Heart right ventricle (tissue), 16 donors: Measurements from ENCODE around the gene AKAP4. TPM values are rescaled to one million over a fixed set of nuclear protein-coding genes. Genes with fewer than 3 reads are reported as not detected.

ENCODE experiments used
- ATAC-seq, 8 donors: fragments of 200-7000 bp; cut with Tn5 transposase; one replicate each; pipeline ENCODE4 v1.9.1; 2020; ENCODE audit warnings: mild to moderate bottlenecking in 8 of 8, moderate library complexity in 8 of 8, moderate number of reproducible peaks in 1 of 8
- DNase-seq, 2 donors: peaks; one replicate each; pipeline ENCODE4 v3.0.0-alpha.2; 2020
- H3K27ac ChIP-seq, 10 donors: fragments of 200-600 bp; sonication (generic) in 2 of 10; one replicate each; pipeline versions ENCODE4 v1.5.0 to v1.8.0; 2020 to 2022; ENCODE audit warnings: mild to moderate bottlenecking in 3 of 10
- H3K27me3 ChIP-seq, 7 donors: fragments of 200-600 bp; one replicate each; pipeline ENCODE4 v1.8.0; 2021 to 2022; ENCODE audit warnings: mild to moderate bottlenecking in 2 of 7
- H3K36me3 ChIP-seq, 9 donors: fragments of 200-600 bp; sonication (generic) in 1 of 9; one replicate each; pipeline versions ENCODE4 v1.5.0 to v1.8.0; 2020 to 2022; ENCODE audit warnings: mild to moderate bottlenecking in 2 of 9
- H3K4me1 ChIP-seq, 9 donors: fragments of 200-600 bp; sonication (generic) in 1 of 9; one replicate each; pipeline versions ENCODE4 v1.5.0 to v1.8.0; 2020 to 2022; ENCODE audit warnings: mild to moderate bottlenecking in 4 of 9
- H3K4me3 ChIP-seq, 10 donors: fragments of 200-600 bp; sonication (generic) in 2 of 10; one replicate each; pipeline versions ENCODE4 v1.5.0 to v1.8.0; 2020 to 2022; ENCODE audit warnings: mild to moderate bottlenecking in 7 of 10, moderate library complexity in 2 of 10
- H3K9me3 ChIP-seq, 11 donors: fragments of 200-600 bp in 10 of 11; sonication (generic) in 2 of 11; one replicate each; pipeline versions ENCODE4 v1.5.0 to v1.8.0; 2013 to 2022; ENCODE audit warnings: mild to moderate bottlenecking in 2 of 11, control low read depth in 1 of 11, moderate library complexity in 1 of 11
- WGBS, 2 donors: extraction: QIAGEN DNeasy Blood & Tissue Kit; methylation state at CpG; one replicate each; pipeline ENCODE4 v1.1.7; 2013; ENCODE audit warnings: inconsistent platforms in 1 of 2; 5-methylcytosine and 5-hydroxymethylcytosine counted together
- intact Hi-C, 10 donors: fragments of 100-400 bp; cut with DNase I; formaldehyde crosslinking; loops; one replicate each; pipeline versions ENCODE4 v1.11.1 to v1.14.2; 2022
- polyA plus RNA-seq, 2 donors: library from polyadenylated mRNA; stranded (reverse); fragments of 200-250 nt; gene quantifications; one replicate each; pipeline ENCODE4 v1.2.3, GENCODE V29; 2013
- total RNA-seq, 10 donors: library from RNA; stranded (reverse); fragmentation: NEBNext Ultra II Directional in 3 of 10; extraction: Animal tissue kit (Norgen Biotek cat#: 25700) in 3 of 10; gene quantifications; one replicate each; pipeline versions ENCODE4 v1.2.1 to v1.2.4, GENCODE V29; 2021 to 2023
- TF ChIP-seq, protein P1 (sequence below), 9 donors: fragments of 200-600 bp; sonication (generic) in 2 of 9; IDR thresholded peaks; one replicate each; pipeline versions ENCODE4 v1.5.0 to v1.8.0; 2021 to 2022; ENCODE audit warnings: antibody characterized with exemption in 9 of 9, mild to moderate bottlenecking in 5 of 9, moderate library complexity in 1 of 9
- donor health status: Arrhythmogenic right ventricular cardiomyopathy.
- donor health status: ischemic (EF 13 %, LVEDD 7.1; RV severe dilation, severe dysfunction).
- donor health status: healthy with polysubstance abuse.
- donor health status: DM: no; HTN: yes; CAD: no.
- donor health status: DM: no; HTN: no; CAD: no.
- donor health status: ischemic (EF 25% LVEDD 6.9; RV normal size, moderate dysfunction).
- donor health status: ischemic (EF 25% LVEDD 5.7; RV mildly dilated, moderate dysfunction).
- donor health status: healthy.
- donor health status: DM: yes; HTN: yes; CAD: no.
- donor health status: Ischemic cardiomyopathy.
- donor health status: ischemic (EF 35%, LVEDD 5.7; RV mildly dilated, moderate dysfunction).
- donor health status: nonischemic (EF 11% LVEDD 7.7; RV severe dilation, severe dysfunction).
- donor health status: DM: yes; HTN: yes; CAD: no.
- donor health status: PGD.
- donor health status: ischemic (EF 29% LVEDD 5.4; RV normal size, mild dysfunction).
- donor health status: nonischemic (EF 23%, LVEDD 6.1; RV moderate dilation, normal function).

Gene AKAP4
- total and polyA plus RNA-seq, 12 donors, result not detected

DNA sequence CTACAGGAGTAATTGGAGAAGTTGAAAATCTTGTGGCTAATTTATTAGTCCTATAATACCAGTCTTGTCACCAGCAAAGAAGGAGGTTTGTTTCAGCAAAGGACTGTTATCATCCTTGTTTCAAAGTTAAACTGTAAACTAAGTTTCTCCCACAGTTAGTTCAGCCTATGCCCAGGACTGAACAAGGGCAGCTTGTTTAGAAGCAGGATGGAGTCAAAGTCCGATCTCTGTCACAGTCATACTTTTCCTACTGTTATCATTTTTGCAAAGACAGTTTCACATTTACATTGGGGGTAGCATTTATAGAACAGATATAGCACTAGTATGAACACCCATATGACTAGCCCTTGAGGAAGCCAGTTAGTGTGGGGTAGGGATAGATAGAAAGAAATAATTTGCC is 46.4 kb downstream of the AKAP4 start:
- DNase-seq (no peak), ATAC-seq (no peak)
- H3K27me3 ChIP-seq, result peaks cover 0 to 7% (median 0%) of the 10 kb centered on the region in 7 donors
- H3K27ac ChIP-seq, result no peak overlapping the region
- no peak overlapping the region for H3K4me3 ChIP-seq
- TF ChIP-seq, protein P1, sequence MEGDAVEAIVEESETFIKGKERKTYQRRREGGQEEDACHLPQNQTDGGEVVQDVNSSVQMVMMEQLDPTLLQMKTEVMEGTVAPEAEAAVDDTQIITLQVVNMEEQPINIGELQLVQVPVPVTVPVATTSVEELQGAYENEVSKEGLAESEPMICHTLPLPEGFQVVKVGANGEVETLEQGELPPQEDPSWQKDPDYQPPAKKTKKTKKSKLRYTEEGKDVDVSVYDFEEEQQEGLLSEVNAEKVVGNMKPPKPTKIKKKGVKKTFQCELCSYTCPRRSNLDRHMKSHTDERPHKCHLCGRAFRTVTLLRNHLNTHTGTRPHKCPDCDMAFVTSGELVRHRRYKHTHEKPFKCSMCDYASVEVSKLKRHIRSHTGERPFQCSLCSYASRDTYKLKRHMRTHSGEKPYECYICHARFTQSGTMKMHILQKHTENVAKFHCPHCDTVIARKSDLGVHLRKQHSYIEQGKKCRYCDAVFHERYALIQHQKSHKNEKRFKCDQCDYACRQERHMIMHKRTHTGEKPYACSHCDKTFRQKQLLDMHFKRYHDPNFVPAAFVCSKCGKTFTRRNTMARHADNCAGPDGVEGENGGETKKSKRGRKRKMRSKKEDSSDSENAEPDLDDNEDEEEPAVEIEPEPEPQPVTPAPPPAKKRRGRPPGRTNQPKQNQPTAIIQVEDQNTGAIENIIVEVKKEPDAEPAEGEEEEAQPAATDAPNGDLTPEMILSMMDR (IDR thresholded peaks at IDR 0.05), result no peak
- 76 to 90% methylated on average over 1 of the region's 1 CpG for WGBS, 2 donors
- H3K4me1 ChIP-seq, result no peaks in the 10 kb centered on the region
- intact Hi-C loops, result no loop called here
- no peaks in the 10 kb centered on the region for H3K9me3 ChIP-seq
- H3K36me3 ChIP-seq, result no peaks in the 10 kb centered on the region

GRCh38 chrX:50152456-50152855 is 48.4 kb downstream of the AKAP4 start:
- H3K27me3 ChIP-seq, result peaks cover 0 to 5% (median 0%) of the 10 kb centered on the region in 7 donors
- no peak overlapping the region for H3K4me3 ChIP-seq
- H3K9me3 ChIP-seq, result no peaks in the 10 kb centered on the region
- no peak for DNase-seq
- no peak for ATAC-seq
- no peak overlapping the region for H3K27ac ChIP-seq
- intact Hi-C loops, result no loop called here
- H3K4me1 ChIP-seq, result no peaks in the 10 kb centered on the region
- WGBS, 2 donors, result 60 to 82% methylated on average over 2 of the region's 2 CpGs
- TF ChIP-seq, protein P1 (IDR thresholded peaks at IDR 0.05), result no peak
- no peaks in the 10 kb centered on the region for H3K36me3 ChIP-seq

DNA sequence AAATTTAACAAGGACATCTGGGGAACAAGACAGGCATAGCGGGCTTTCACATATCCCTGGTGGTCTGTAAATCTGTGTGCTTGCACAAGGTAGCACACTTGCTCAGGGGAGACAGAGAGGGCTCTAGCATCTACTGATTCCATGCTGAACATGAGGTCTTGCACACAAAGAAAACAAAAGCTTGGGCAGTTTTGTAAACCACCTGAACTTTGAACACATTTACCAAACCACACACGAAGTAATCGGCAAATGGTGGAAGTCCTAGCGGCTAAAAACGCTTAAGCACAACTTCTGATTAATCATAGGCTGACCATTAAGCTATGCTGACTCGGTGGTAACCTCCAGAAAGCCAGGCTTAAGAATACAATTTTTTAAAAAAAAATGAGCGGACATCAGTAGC is 52.8 kb downstream of the AKAP4 start:
- H3K27ac ChIP-seq, result no peak overlapping the region
- H3K36me3 ChIP-seq, result no peaks in the 10 kb centered on the region
- intact Hi-C loops, result no loop called here
- DNase-seq (no peak), ATAC-seq (no peak)
- no peak overlapping the region for H3K4me3 ChIP-seq
- peaks cover 0 to 3% (median 0%) of the 10 kb centered on the region in 7 donors for H3K27me3 ChIP-seq
- WGBS, 2 donors, result 76 to 87% methylated on average over 7 of the region's 7 CpGs
- no peaks in the 10 kb centered on the region for H3K9me3 ChIP-seq
- TF ChIP-seq, protein P1 (IDR thresholded peaks at IDR 0.05), result no peak
- H3K4me1 ChIP-seq, result no peaks in the 10 kb centered on the region

Other genes with a start within 250 kb of the AKAP4 start
- gene CCNB3, start 3.8 kb upstream of the AKAP4 start, total RNA-seq, result under 1 TPM in 8 of 10 donors, not detected in 2; 0.06 to 0.42 (median 0.19) TPM
- under 1 TPM in 1 of 2 donors, not detected in 1; 0.12 TPM for gene CCNB3, start 3.8 kb upstream of the AKAP4 start, polyA plus RNA-seq